Measurements from ENCODE around the gene QSOX1. TPM values are rescaled to one million over a fixed set of nuclear protein-coding genes. Genes with fewer than 3 reads are reported as not detected.

The QSOX1 gene
- total and polyA plus RNA-seq, 9 of the 15 experiments (the other 6 are each of a cell fraction or from before 2014, with no cell fraction given) = 4.0 to 53.1 (median 15.0) TPM

DNA sequence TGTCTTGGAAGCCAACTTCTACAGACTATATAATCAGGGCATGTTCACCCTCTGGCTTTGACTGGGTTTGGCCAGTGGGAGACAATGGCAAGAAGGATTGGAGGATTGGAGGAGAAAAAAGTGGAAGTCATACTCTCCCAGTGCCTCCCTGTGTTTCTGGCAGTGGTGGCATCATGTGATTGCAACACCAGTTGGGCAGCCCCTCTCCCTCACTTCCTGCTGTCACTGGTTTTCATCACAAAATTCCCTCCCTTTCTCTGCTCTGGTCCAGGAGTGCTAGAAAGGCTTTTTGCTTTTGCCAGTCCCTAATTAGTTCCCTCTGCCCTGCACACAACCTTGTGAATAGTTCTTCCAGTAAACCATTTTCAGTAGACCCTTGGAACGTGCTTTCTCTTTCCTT lies 3.7 kb upstream of the QSOX1 start:
- BruUV-seq (replicated peaks) = no TSS peak

More for the DNA sequence above, 3.7 kb upstream of the QSOX1 start:
- Histone ChIP-seq H2AFZ (ENCODE audit: low read depth, low read length) (peak overlapping the region; percentile 0; the same call in 1 of the 2 replicates), H3K36me3 (ENCODE audit: control insufficient read depth, insufficient read depth, low read length) (no peaks in the 10 kb centered on the region), H3K4me2 (ENCODE audit: insufficient read depth, low read length) (no peak overlapping the region), H3K9me3 (replicated peaks; ENCODE audit: control insufficient read depth, insufficient read depth, low read depth, low read length) (no peaks in the 10 kb centered on the region), H3K4me1 (replicated peaks in 1 of 2; ENCODE audit: control insufficient read depth in 2 of 2, insufficient read depth in 2 of 2, low read length in 2 of 2) (peaks cover 19 to 23% of the 10 kb centered on the region in 2 experiments), H3K27ac (ENCODE audit: extremely low read depth, low read depth, low read length) (no peak overlapping the region), H3K79me2 (ENCODE audit: control insufficient read depth, insufficient read depth, low read length) (peaks cover 8% of the 10 kb centered on the region), H3K9ac (ENCODE audit: insufficient read depth in 1 of 2, low read depth in 2 of 2, low read length in 2 of 2) (no peak overlapping the region), H3K9me1 (ENCODE audit: control insufficient read depth, insufficient read depth, low read length) (no peaks in the 10 kb centered on the region), H3K4me3 (no peak overlapping the region), H4K20me1 (replicated peaks; ENCODE audit: control insufficient read depth, insufficient read depth, low read length) (no peaks in the 10 kb centered on the region), H3K27me3 (ENCODE audit: control insufficient read depth in 2 of 2, insufficient read depth in 2 of 2, low read length in 2 of 2) (no peaks in the 10 kb centered on the region)
- ChIA-PET POLR2A (no interaction called here), CTCF (ENCODE audit: low intra/inter-chr PET ratio) (no interaction called here)
- in situ Hi-C loops (cut with MboI) (no loop called here), intact Hi-C loops (cut with micrococcal nuclease) (no loop called here)
- ATAC-seq (no peak), FAIRE-seq (no peak), DNase-seq (ENCODE audit: extremely low read depth in 1 of 4, low spot score in 3 of 4) (no peak)
- WGBS (ENCODE audit: insufficient coverage, low coverage, missing lambda C conversion rate) = 36% methylated on average over 1 of the region's 1 CpG
- TF ChIP-seq, protein P1, sequence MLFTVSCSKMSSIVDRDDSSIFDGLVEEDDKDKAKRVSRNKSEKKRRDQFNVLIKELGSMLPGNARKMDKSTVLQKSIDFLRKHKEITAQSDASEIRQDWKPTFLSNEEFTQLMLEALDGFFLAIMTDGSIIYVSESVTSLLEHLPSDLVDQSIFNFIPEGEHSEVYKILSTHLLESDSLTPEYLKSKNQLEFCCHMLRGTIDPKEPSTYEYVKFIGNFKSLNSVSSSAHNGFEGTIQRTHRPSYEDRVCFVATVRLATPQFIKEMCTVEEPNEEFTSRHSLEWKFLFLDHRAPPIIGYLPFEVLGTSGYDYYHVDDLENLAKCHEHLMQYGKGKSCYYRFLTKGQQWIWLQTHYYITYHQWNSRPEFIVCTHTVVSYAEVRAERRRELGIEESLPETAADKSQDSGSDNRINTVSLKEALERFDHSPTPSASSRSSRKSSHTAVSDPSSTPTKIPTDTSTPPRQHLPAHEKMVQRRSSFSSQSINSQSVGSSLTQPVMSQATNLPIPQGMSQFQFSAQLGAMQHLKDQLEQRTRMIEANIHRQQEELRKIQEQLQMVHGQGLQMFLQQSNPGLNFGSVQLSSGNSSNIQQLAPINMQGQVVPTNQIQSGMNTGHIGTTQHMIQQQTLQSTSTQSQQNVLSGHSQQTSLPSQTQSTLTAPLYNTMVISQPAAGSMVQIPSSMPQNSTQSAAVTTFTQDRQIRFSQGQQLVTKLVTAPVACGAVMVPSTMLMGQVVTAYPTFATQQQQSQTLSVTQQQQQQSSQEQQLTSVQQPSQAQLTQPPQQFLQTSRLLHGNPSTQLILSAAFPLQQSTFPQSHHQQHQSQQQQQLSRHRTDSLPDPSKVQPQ (CRISPR knock-in tag; IDR thresholded peaks at IDR 0.05; ENCODE audit: borderline replicate concordance) = no peak
- TF ChIP-seq CEBPG (CRISPR knock-in tag; IDR thresholded peaks at IDR 0.05) = 0 out of 2 replicates have a peak, but pooled peaks have one; percentile 22
- TF ChIP-seq CEBPG (tag; conservative IDR thresholded peaks at IDR 0.05 in 1 of 2, IDR thresholded peaks at IDR 0.05 in 1 of 2) = 0 out of 4 replicates have a peak, but pooled peaks of 1 of the 2 experiments have one; percentile 23
- TF ChIP-seq CEBPB (tag; IDR thresholded peaks at IDR 0.05) = peak; percentile 60

All from K562 (cell line).